PFSK-1 (cell line): ENCODE data around the gene RPS3.

Experiments used
- POLR2AphosphoS5 ChIP-seq: IDR thresholded peaks from 2 replicates; pipeline ENCODE4 v1.6.1; 2012; ENCODE audit warnings: low read depth, mild to moderate bottlenecking, control low read depth, low read length, moderate library complexity
- SIN3A ChIP-seq: IDR thresholded peaks from 2 replicates; pipeline ENCODE4 v1.6.1; 2012; ENCODE audit warnings: mild to moderate bottlenecking, low read length, moderate library complexity, borderline replicate concordance; ENCODE audit not compliant: insufficient read depth
- TF ChIP-seq, protein P1 (sequence below), 2 experiments: IDR thresholded peaks; 2 replicates each; pipeline versions ENCODE4 v1.6.1 to v1.8.0; 2011 to 2012; ENCODE audit warnings: low read depth in 2 of 2, low read length in 2 of 2, control low read depth in 1 of 2, inconsistent platforms in 1 of 2, mild to moderate bottlenecking in 1 of 2, moderate library complexity in 1 of 2; ENCODE audit not compliant: insufficient read depth in 1 of 2

GRCh38 chr11:75375626-75376025, 23.7 kb upstream of the RPS3 start:
- TF ChIP-seq, protein P1, sequence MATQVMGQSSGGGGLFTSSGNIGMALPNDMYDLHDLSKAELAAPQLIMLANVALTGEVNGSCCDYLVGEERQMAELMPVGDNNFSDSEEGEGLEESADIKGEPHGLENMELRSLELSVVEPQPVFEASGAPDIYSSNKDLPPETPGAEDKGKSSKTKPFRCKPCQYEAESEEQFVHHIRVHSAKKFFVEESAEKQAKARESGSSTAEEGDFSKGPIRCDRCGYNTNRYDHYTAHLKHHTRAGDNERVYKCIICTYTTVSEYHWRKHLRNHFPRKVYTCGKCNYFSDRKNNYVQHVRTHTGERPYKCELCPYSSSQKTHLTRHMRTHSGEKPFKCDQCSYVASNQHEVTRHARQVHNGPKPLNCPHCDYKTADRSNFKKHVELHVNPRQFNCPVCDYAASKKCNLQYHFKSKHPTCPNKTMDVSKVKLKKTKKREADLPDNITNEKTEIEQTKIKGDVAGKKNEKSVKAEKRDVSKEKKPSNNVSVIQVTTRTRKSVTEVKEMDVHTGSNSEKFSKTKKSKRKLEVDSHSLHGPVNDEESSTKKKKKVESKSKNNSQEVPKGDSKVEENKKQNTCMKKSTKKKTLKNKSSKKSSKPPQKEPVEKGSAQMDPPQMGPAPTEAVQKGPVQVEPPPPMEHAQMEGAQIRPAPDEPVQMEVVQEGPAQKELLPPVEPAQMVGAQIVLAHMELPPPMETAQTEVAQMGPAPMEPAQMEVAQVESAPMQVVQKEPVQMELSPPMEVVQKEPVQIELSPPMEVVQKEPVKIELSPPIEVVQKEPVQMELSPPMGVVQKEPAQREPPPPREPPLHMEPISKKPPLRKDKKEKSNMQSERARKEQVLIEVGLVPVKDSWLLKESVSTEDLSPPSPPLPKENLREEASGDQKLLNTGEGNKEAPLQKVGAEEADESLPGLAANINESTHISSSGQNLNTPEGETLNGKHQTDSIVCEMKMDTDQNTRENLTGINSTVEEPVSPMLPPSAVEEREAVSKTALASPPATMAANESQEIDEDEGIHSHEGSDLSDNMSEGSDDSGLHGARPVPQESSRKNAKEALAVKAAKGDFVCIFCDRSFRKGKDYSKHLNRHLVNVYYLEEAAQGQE (IDR thresholded peaks at IDR 0.05; ENCODE audit: insufficient read depth in 1 of 2, low read depth in 2 of 2, low read length in 2 of 2) = no peak
- TF ChIP-seq POLR2AphosphoS5 (no peak), SIN3A (no peak)
